Measurements from ENCODE around the gene NNAT.

GRCh38 chr20:37558779-37559178 lies 37.7 kb downstream of the NNAT start:
- TF ChIP-seq, protein P1, sequence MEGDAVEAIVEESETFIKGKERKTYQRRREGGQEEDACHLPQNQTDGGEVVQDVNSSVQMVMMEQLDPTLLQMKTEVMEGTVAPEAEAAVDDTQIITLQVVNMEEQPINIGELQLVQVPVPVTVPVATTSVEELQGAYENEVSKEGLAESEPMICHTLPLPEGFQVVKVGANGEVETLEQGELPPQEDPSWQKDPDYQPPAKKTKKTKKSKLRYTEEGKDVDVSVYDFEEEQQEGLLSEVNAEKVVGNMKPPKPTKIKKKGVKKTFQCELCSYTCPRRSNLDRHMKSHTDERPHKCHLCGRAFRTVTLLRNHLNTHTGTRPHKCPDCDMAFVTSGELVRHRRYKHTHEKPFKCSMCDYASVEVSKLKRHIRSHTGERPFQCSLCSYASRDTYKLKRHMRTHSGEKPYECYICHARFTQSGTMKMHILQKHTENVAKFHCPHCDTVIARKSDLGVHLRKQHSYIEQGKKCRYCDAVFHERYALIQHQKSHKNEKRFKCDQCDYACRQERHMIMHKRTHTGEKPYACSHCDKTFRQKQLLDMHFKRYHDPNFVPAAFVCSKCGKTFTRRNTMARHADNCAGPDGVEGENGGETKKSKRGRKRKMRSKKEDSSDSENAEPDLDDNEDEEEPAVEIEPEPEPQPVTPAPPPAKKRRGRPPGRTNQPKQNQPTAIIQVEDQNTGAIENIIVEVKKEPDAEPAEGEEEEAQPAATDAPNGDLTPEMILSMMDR (IDR thresholded peaks at IDR 0.05), result no peak
- TF ChIP-seq POLR2A (IDR thresholded peaks at IDR 0.05), result no peak

All from body of pancreas (tissue), 4 donors.